ENCODE results near the gene ADGB.
"Not testable (repeated sequence)": the region's sequence is repeated elsewhere in the genome, so short reads cannot be mapped to it uniquely, and the experiment has no call there.

ADGB gene

DNA sequence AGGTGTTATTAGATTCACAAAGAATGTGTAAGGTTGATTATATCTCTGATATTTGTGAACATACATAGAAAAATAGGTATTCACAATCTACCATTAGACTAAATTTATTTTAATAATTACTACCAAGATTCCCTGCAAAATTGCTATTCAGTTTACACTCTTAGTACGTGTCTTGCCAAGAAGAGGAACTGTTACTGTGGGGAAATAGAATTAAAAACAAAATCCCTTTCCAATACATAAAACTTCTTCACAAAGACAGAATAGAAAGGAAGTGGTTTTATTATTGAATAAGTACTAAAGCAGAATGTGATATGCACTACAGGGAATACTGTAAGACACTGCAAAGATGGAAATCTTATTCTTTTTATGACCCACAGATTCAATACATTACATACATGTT, 38.2 kb upstream of the ADGB start:
- Histone ChIP-seq H2BK12ac (ENCODE audit: low read length) (no peak overlapping the region), H2BK5ac (ENCODE audit: low read depth, low read length, poor library complexity) (no peak overlapping the region), H4K12ac (ENCODE audit: low read depth, low read length) (no peak overlapping the region)

DNA sequence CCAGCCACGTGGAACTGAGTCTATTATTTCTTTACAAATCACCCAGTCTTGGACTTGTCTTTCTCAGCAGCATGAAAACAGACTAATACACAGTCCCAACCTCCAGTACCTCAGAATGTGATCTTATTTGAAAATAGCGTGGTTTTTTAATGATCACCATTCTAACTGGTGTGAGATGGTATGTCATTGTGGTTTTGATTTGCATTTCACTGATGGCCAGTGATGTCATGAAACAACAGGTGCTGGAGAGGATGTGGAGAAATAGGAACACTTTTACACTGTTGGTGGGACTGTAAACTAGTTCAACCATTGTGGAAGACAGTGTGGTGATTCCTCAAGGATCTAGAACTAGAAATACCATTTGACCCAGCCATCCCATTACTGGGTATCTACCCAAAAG, 32.1 kb upstream of the ADGB start:
- WGBS (ENCODE audit: extremely low coverage, insufficient coverage, insufficient read length), result no CpG with 5 or more reads among the region's 2 CpGs
- H2BK120ac ChIP-seq (ENCODE audit: insufficient read depth, low read length, poor library complexity); H3K27me3 ChIP-seq (ENCODE audit: insufficient read depth, low read length); H3K36me3 ChIP-seq (ENCODE audit: control insufficient read depth in 1 of 2, insufficient read depth in 2 of 2, low read length in 2 of 2); H3K4me2 ChIP-seq (ENCODE audit: low read length); H3K18ac ChIP-seq (ENCODE audit: low read length); DNase-seq; H2BK5ac ChIP-seq (ENCODE audit: low read depth, low read length, poor library complexity); H4K91ac ChIP-seq (ENCODE audit: low read depth, low read length); H3K79me1 ChIP-seq (ENCODE audit: low read length); H4K8ac ChIP-seq (ENCODE audit: low read depth, low read length); H2AK5ac ChIP-seq (ENCODE audit: low read length); H3K4me1 ChIP-seq (ENCODE audit: control insufficient read depth in 1 of 2, insufficient read depth in 2 of 2, low read length in 2 of 2); H2BK12ac ChIP-seq (ENCODE audit: low read length); H4K12ac ChIP-seq (ENCODE audit: low read depth, low read length); H3K27ac ChIP-seq (ENCODE audit: low read depth, low read length); H3K79me2 ChIP-seq (ENCODE audit: control insufficient read depth, insufficient read depth, low read length, poor library complexity); H3K9ac ChIP-seq (ENCODE audit: low read length); H3K14ac ChIP-seq (ENCODE audit: low read length); H3K4ac ChIP-seq (ENCODE audit: low read depth, low read length); H2AFZ ChIP-seq (ENCODE audit: insufficient read depth, low read length, poor library complexity); H3K4me3 ChIP-seq (ENCODE audit: low read depth, low read length); H3K9me3 ChIP-seq (ENCODE audit: insufficient read depth, low read depth, low read length); H3K23ac ChIP-seq (ENCODE audit: low read length): not testable (repeated sequence)

More for the DNA sequence above, 38.2 kb upstream of the ADGB start:
- no peak overlapping the region for H3K27ac ChIP-seq (ENCODE audit: low read depth, low read length)
- no peak overlapping the region for H3K4me3 ChIP-seq (ENCODE audit: low read depth, low read length)
- H3K27me3 ChIP-seq (ENCODE audit: insufficient read depth, low read length), result no peaks in the 10 kb centered on the region
- H3K23ac ChIP-seq (ENCODE audit: low read length), result no peak overlapping the region
- no peak overlapping the region for H4K8ac ChIP-seq (ENCODE audit: low read depth, low read length)
- no peak overlapping the region for H2AFZ ChIP-seq (ENCODE audit: insufficient read depth, low read length, poor library complexity)
- H2BK120ac ChIP-seq (ENCODE audit: insufficient read depth, low read length, poor library complexity), result no peak overlapping the region
- H3K9me3 ChIP-seq (ENCODE audit: insufficient read depth, low read depth, low read length), result no peaks in the 10 kb centered on the region
- no peak for DNase-seq
- H3K4ac ChIP-seq (ENCODE audit: low read depth, low read length), result no peak overlapping the region
- no peak overlapping the region for H2AK5ac ChIP-seq (ENCODE audit: low read length)
- H3K18ac ChIP-seq (ENCODE audit: low read length), result no peak overlapping the region
- no peak overlapping the region for H4K91ac ChIP-seq (ENCODE audit: low read depth, low read length)
- H3K4me2 ChIP-seq (ENCODE audit: low read length), result no peak overlapping the region
- no peak overlapping the region for H3K14ac ChIP-seq (ENCODE audit: low read length)
- H3K9ac ChIP-seq (ENCODE audit: low read length), result no peak overlapping the region
- WGBS (ENCODE audit: extremely low coverage, insufficient coverage, insufficient read length), result no CpG with 5 or more reads among the region's 1 CpG
- H3K4me1 ChIP-seq (ENCODE audit: control insufficient read depth in 1 of 2, insufficient read depth in 2 of 2, low read length in 2 of 2), result no peaks in the 10 kb centered on the region
- no peaks in the 10 kb centered on the region for H3K79me2 ChIP-seq (ENCODE audit: control insufficient read depth, insufficient read depth, low read length, poor library complexity)
- no peaks in the 10 kb centered on the region for H3K79me1 ChIP-seq (ENCODE audit: low read length)
- no peaks in the 10 kb centered on the region for H3K36me3 ChIP-seq (ENCODE audit: control insufficient read depth in 1 of 2, insufficient read depth in 2 of 2, low read length in 2 of 2)

- H3K79me2 ChIP-seq (ENCODE audit: control insufficient read depth, insufficient read depth, low read length, poor library complexity); H3K4me1 ChIP-seq (ENCODE audit: control insufficient read depth in 1 of 2, insufficient read depth in 2 of 2, low read length in 2 of 2); H3K18ac ChIP-seq (ENCODE audit: low read length); H3K36me3 ChIP-seq (ENCODE audit: control insufficient read depth in 1 of 2, insufficient read depth in 2 of 2, low read length in 2 of 2); H3K9me3 ChIP-seq (ENCODE audit: insufficient read depth, low read depth, low read length); H3K27me3 ChIP-seq (ENCODE audit: insufficient read depth, low read length); H2BK120ac ChIP-seq (ENCODE audit: insufficient read depth, low read length, poor library complexity); H3K23ac ChIP-seq (ENCODE audit: low read length); H3K14ac ChIP-seq (ENCODE audit: low read length); H2AFZ ChIP-seq (ENCODE audit: insufficient read depth, low read length, poor library complexity); H3K4me3 ChIP-seq (ENCODE audit: low read depth, low read length); H4K91ac ChIP-seq (ENCODE audit: low read depth, low read length); H2BK12ac ChIP-seq (ENCODE audit: low read length); H3K4me2 ChIP-seq (ENCODE audit: low read length); H2BK5ac ChIP-seq (ENCODE audit: low read depth, low read length, poor library complexity); H4K12ac ChIP-seq (ENCODE audit: low read depth, low read length); H3K4ac ChIP-seq (ENCODE audit: low read depth, low read length); H3K9ac ChIP-seq (ENCODE audit: low read length); H2AK5ac ChIP-seq (ENCODE audit: low read length); H3K27ac ChIP-seq (ENCODE audit: low read depth, low read length); DNase-seq; H3K79me1 ChIP-seq (ENCODE audit: low read length); H4K8ac ChIP-seq (ENCODE audit: low read depth, low read length): not testable (repeated sequence)
- no CpG with 5 or more reads among the region's 3 CpGs for WGBS (ENCODE audit: extremely low coverage, insufficient coverage, insufficient read length)
Measured at GRCh38 chr6:146568619-146569018, 30.2 kb upstream of the ADGB start.

DNA sequence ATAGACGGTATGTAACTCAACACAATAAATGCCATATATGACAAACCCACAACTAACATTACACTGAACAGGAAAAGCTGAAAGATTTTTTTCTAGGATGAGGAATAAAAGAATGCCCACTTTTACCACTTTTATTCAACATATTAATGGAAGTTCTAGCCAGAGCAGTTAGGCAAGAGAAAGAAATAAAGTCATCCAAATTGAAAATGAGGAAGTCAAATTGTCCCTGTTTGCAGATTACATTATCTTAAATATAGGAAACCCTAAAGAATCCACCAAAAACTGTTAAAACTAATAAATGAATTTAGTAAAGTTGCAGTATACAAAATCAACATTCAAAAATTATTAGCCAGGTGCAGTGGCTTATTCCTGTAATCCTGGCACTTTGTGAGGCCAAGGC, 24.6 kb upstream of the ADGB start:
- Histone ChIP-seq H3K27me3 (ENCODE audit: insufficient read depth, low read length) (no peaks in the 10 kb centered on the region), H3K27ac (ENCODE audit: low read depth, low read length) (no peak overlapping the region), H3K4me2 (ENCODE audit: low read length) (no peak overlapping the region), H4K12ac (ENCODE audit: low read depth, low read length) (no peak overlapping the region), H3K18ac (ENCODE audit: low read length) (no peak overlapping the region), H3K9ac (ENCODE audit: low read length) (no peak overlapping the region), H3K23ac (ENCODE audit: low read length) (no peak overlapping the region), H3K4me3 (ENCODE audit: low read depth, low read length) (no peak overlapping the region), H3K79me2 (ENCODE audit: control insufficient read depth, insufficient read depth, low read length, poor library complexity) (no peaks in the 10 kb centered on the region), H3K9me3 (ENCODE audit: insufficient read depth, low read depth, low read length) (no peaks in the 10 kb centered on the region), H4K8ac (ENCODE audit: low read depth, low read length) (no peak overlapping the region), H3K36me3 (ENCODE audit: control insufficient read depth in 1 of 2, insufficient read depth in 2 of 2, low read length in 2 of 2) (no peaks in the 10 kb centered on the region), H2BK12ac (ENCODE audit: low read length) (no peak overlapping the region), H3K4ac (ENCODE audit: low read depth, low read length) (no peak overlapping the region), H2BK120ac (ENCODE audit: insufficient read depth, low read length, poor library complexity) (no peak overlapping the region), H2BK5ac (ENCODE audit: low read depth, low read length, poor library complexity) (no peak overlapping the region), H4K91ac (ENCODE audit: low read depth, low read length) (no peak overlapping the region), H3K14ac (ENCODE audit: low read length) (no peak overlapping the region), H3K79me1 (ENCODE audit: low read length) (no peaks in the 10 kb centered on the region), H2AK5ac (ENCODE audit: low read length) (no peak overlapping the region), H3K4me1 (ENCODE audit: control insufficient read depth in 1 of 2, insufficient read depth in 2 of 2, low read length in 2 of 2) (no peaks in the 10 kb centered on the region), H2AFZ (ENCODE audit: insufficient read depth, low read length, poor library complexity) (no peak overlapping the region)
- WGBS (ENCODE audit: extremely low coverage, insufficient coverage, insufficient read length), result no CpG with 5 or more reads among the region's 1 CpG
- no peak for DNase-seq

- Histone ChIP-seq H3K9ac (ENCODE audit: low read length) (no peak overlapping the region), H3K4ac (ENCODE audit: low read depth, low read length) (no peak overlapping the region), H3K79me1 (ENCODE audit: low read length) (no peaks in the 10 kb centered on the region), H2AFZ (ENCODE audit: insufficient read depth, low read length, poor library complexity) (no peak overlapping the region), H3K36me3 (ENCODE audit: control insufficient read depth in 1 of 2, insufficient read depth in 2 of 2, low read length in 2 of 2) (no peaks in the 10 kb centered on the region), H3K14ac (ENCODE audit: low read length) (no peak overlapping the region), H3K4me2 (ENCODE audit: low read length) (no peak overlapping the region), H2BK5ac (ENCODE audit: low read depth, low read length, poor library complexity) (no peak overlapping the region), H3K27me3 (ENCODE audit: insufficient read depth, low read length) (no peaks in the 10 kb centered on the region), H2AK5ac (ENCODE audit: low read length) (no peak overlapping the region), H4K91ac (ENCODE audit: low read depth, low read length) (no peak overlapping the region), H3K27ac (ENCODE audit: low read depth, low read length) (no peak overlapping the region), H3K9me3 (ENCODE audit: insufficient read depth, low read depth, low read length) (no peaks in the 10 kb centered on the region), H3K18ac (ENCODE audit: low read length) (no peak overlapping the region), H4K8ac (ENCODE audit: low read depth, low read length) (no peak overlapping the region), H3K23ac (ENCODE audit: low read length) (no peak overlapping the region), H3K4me3 (ENCODE audit: low read depth, low read length) (no peak overlapping the region), H2BK12ac (ENCODE audit: low read length) (no peak overlapping the region), H3K4me1 (ENCODE audit: control insufficient read depth in 1 of 2, insufficient read depth in 2 of 2, low read length in 2 of 2) (no peaks in the 10 kb centered on the region), H2BK120ac (ENCODE audit: insufficient read depth, low read length, poor library complexity) (no peak overlapping the region), H4K12ac (ENCODE audit: low read depth, low read length) (no peak overlapping the region), H3K79me2 (ENCODE audit: control insufficient read depth, insufficient read depth, low read length, poor library complexity) (no peaks in the 10 kb centered on the region)
- no peak for DNase-seq
Measured at GRCh38 chr6:146578054-146578453, 20.7 kb upstream of the ADGB start.

Measured in trophoblast cell (in vitro differentiated cells and primary cell).